ENCODE measurements around the gene THTPA.

The THTPA gene

GRCh38 chr14:23555882-23556699 lies at the start of gene THTPA:
Gene THTPA (plus strand): TSS chr14:23556271. CDS start chr14:23556758, 487 bp downstream.
- peak; percentile 93 for DNase-seq

- DNase-seq, result no peak
Measured at GRCh38 chr14:23512156-23512555, 43.9 kb upstream of the THTPA start.

- DNase-seq, result no peak
Measured at GRCh38 chr14:23513005-23513817, 42.9 kb upstream of the THTPA start.

- no peak for DNase-seq
Measured at GRCh38 chr14:23513818-23514643, 42.0 kb upstream of the THTPA start.

GRCh38 chr14:23514644-23514957 lies 41.5 kb upstream of the THTPA start:
- DNase-seq, result no peak

- no peak for DNase-seq
Measured at GRCh38 chr14:23517650-23518326, 38.3 kb upstream of the THTPA start.

GRCh38 chr14:23518709-23519108 lies 37.4 kb upstream of the THTPA start:
- no peak for DNase-seq

GRCh38 chr14:23520899-23521533 lies 35.1 kb upstream of the THTPA start:
- DNase-seq, result no peak

GRCh38 chr14:23521785-23522640 lies 34.1 kb upstream of the THTPA start:
- DNase-seq, result no peak

- DNase-seq, result no peak
Measured at GRCh38 chr14:23522643-23523198, 33.4 kb upstream of the THTPA start.

- no peak for DNase-seq
Measured at GRCh38 chr14:23523229-23524016, 32.6 kb upstream of the THTPA start.

- DNase-seq, result no peak
Measured at GRCh38 chr14:23524954-23525353, 31.1 kb upstream of the THTPA start.

GRCh38 chr14:23525611-23526010 lies 30.5 kb upstream of the THTPA start:
- no peak for DNase-seq

GRCh38 chr14:23528555-23528954 lies 27.5 kb upstream of the THTPA start:
- DNase-seq, result no peak

- no peak for DNase-seq
Measured at GRCh38 chr14:23529016-23529415, 27.1 kb upstream of the THTPA start.

GRCh38 chr14:23530375-23531055 lies 25.6 kb upstream of the THTPA start:
- DNase-seq, result no peak

GRCh38 chr14:23531391-23531790 lies 24.7 kb upstream of the THTPA start:
- no peak for DNase-seq

GRCh38 chr14:23532658-23533057 lies 23.4 kb upstream of the THTPA start:
- no peak for DNase-seq

GRCh38 chr14:23533652-23534435 lies 22.2 kb upstream of the THTPA start:
- no peak for DNase-seq
